ENCODE measurements around the gene C14orf132.
"Not testable (repeated sequence)": the region's sequence is repeated elsewhere in the genome, so short reads cannot be mapped to it uniquely, and the experiment has no call there.

The C14orf132 gene

DNA sequence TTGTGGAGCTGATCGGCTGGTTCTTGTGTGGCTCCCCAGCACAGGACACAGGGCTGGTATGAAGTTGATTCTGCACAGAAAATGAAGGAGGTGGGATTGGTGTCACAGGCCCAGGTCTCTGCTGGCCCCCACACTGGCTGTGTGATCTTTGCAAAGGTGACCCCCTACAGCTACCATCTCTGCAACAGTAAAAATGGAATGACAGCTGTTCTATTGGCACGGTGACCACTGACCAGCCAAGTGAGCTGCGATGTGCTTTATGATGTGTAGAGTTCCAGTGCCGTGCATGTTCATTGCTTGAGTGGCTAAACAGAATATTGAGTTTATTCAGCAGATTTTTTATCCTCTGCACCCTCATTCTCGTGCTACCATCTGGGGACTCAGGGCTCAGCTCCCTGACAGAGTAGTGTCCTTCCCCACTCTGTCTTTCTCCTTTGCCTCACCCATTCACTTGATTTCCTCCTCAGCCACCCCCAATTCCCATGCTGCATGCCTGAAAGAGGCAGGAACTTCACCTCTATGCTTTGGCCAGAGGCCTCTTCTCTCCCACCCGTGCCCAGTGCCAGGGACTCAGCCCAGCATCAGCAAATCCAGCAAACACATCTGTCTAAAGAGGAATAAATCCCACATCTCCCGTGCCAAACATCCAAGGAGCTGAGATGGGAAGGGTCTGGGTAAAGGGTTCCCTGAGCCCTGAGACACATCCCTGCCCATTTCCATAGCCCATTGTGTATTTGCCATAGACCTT is 21.2 kb downstream of the C14orf132 start:
- no peak for DNase-seq

DNA sequence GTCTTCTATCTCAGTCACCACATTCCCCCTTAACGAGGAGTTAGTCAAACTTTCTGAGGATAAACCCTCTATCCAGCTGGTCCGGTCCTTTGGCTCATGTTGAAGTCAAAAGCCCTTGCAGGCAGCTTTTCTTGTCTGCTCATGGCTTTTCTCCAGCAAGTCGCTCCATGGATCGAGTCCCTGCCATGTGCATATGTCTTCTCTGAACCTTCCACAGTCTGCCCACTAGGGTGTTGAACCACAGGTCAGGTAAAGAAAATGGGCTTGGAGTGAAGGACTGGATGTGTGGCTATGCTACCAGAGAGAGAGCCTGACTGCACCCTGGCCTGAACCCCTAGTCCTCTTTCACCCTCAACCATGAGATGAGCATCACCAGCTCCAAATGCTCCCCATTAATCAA is 22.8 kb downstream of the C14orf132 start:
- no peak for DNase-seq

DNA sequence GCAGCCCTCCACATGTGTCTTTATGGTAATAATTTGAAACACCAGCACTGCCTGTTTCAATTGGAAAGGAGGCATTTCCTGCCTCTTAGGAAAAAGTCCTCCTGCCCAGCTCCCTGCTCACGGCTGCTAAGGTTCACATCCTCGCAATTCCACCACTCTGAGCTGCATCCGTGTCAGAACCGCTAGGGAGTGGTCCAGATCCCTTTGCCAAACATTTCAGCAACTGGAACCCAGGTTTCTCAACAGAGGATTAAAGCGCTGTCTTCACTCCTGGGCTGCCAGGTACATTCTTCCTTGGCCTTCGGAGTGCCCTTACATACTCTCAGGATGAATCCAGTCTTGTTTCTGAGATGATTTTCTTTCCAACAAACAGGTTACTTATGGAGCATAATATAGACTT is 23.3 kb downstream of the C14orf132 start:
- DNase-seq, result no peak

DNA sequence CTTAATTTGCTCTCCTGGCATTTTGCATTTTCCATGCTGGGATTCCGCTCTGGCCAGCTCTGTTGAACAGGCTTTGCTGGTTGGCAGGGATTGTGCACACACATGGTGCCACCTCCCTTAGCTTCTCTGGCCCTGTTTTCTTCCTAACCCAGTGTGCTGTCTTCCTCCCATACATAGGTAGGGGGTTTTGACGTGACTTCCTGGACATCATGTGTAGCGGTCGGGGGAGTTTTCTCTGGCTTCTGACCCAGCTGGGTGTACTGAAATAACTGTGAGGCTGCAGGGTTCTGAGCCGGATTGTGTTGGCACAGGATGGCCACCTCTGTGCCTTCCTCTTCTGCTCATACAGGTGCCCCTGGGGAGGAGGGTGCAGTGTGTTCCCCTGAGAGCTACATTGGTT is 25.7 kb downstream of the C14orf132 start:
- no peak for DNase-seq

DNA sequence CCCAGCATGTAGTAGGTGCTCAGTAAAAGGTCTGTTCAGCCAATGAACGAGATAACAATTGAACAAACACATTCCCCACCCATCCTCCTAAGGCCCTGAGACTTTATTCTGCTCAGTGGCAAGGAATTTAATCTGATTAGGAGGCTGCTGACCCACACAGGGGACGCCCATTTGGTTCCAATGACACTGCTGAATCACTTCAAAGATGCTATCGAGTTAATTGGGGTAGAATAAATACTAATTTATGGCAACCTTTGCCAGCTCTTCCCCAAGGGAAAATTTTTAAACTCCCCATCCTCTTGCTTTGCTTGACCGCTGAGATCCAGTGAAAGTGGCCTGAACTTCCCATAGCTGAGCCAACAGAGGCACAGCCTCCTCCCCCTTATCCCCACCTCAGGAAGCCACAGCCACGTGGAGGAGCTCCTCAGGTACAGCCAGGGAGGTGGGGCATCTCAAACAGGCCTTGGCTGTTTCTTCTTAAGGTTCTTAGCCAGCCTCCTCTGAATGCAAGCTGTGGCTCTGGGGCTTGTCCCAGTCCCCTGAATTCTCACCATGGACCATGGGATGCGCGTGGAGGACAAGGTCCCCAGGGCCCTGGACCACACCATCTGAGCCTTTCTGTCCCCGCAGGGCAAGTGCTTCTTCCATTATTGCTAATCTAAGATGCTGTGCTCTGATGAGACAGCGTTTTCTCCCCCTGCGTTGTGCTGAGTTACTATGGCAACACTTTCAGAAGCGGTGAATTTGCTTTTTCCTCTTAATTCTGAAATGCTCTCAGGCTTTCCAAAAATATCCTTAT is 26.7 kb downstream of the C14orf132 start:
- DNase-seq, result no peak

DNA sequence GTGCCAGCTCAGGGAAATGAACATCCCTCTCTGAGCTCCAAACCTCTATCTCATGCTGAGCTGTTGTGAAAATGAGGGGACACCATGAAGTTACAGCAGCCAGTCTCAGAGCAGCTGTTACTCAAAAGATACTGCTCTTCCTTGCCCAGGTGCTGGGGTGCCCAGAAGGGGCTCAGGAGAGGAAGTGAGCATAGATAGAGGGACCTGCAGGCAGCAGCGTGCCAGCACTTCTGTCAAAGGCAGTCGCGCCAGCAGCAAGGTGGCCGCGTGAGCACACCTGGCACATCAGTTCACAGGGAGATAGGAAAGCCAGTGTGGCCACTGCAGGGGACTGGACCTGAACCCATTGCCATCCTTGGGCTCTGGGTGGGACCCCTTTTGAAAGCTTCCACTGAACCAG is 27.8 kb downstream of the C14orf132 start:
- no peak for DNase-seq

DNA sequence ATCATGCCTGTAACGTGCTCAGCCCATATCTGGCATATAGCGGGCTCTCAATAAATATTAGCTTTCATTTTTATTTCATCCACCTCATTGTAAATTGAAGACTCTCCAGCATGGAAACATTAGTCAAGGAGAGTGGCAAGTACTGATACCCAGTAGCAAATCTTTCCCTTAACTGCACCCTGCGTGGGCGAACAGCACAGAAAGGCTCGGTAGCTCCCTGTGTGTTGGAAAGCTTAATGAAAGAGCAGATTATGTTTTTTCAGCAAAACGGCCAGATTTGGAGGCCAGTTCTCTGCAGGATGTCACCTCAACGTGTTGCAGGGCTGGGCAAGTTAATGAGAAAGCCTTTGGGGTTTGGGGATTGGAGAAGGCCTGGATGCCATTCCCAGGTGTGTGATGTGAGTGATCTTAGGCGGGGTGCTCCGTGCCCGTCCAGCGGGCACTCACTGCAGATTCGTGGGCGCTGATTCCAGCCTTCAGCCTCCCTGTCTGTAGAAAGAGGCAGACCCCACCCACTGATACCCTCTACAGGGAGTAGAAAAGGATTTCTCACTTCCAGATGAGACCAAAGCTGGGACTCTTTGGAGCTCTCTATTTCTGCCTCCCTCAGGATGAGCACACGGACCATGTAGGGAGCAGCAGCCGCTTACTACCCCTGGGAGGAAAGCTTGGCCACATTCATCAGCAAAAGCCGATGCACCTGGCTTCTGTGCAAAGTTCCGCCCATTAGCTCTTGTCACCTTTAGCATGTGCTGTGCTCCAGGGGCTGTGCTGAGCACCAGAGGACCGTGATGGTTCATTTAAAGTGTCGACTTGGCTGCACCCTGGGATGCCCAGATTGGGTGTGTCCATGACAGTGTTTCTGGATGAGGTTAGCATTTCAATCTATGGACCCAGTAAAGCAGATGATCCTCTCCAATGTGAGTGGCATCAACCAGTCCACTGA is 29.1 kb downstream of the C14orf132 start:
- DNase-seq, result no peak

DNA sequence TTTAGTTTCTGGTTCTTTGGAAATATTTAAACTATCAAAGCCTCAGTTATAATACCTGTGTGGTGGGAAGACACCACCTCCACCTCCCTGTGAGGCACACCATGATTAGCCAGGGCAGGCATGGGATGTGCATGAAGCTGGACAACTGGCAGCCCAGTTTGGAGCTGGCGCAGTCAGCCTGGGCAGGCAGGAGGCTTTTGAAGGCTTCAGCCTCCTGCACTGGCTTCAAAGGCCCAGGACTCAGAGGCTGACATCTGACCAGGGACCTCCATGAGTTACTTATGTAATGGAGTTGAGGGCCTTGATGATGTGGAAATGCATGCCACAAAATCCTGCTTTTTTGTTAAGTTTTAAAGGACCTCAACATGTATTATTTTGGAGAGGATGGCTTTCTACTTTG is 30.3 kb downstream of the C14orf132 start:
- no peak for DNase-seq

DNA sequence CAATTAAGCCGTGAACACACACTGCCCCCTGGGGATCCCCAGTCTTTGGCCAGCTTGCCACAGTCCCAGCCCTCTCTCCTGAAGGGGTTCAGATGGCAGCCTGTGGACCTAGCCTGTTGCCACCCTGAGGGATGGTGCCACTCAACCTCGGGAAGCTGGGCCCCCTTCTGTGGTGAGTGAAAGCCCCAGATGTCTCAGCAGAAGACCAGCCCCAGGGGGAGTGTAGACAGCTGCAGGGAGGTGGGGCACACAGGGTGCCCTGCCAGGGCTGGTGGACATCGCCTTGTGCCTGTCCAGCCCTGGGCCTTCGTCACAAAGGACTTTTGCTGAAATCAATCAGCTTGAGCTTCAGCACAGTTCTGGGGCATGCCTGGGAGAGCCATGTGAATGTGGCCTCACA is 32.4 kb downstream of the C14orf132 start:
- no peak for DNase-seq

DNA sequence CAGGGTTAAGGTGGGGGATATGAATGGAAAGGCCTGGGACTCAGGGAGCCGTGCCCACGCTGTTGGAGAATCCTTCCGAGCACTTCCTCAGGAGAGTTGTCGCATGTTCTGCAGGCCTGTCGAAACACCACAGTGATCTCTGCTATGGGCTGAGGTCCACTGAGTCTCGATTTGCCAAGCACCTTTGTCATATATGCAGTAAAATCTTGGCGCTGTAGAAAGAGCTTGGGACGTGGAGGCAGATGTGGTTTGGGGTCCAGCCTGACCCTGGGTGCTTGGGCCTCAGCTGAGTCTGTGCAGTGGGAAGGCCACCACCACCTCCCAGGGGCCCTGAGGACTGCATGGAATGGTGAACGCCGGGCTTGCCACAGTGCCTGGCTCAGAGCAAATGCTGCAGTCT is 32.9 kb downstream of the C14orf132 start:
- no peak for DNase-seq

DNA sequence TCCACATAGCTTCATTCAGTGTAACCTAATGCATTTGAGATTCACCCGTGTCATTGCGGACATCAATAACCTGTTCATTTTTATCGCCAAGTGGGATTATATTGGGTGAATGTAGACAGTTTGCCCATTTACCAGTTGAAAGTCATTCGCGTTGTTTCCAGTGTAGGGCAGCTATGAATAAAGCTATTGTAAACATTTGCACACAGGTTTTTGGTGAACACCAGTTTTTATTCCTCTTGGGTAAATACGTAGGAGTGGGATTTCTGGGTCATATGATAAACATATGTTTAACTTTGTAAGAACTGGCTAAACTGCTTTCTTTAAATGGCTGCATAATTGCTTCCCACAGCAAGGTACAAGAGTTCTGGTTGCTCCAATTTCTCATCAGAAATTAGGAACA is 33.6 kb downstream of the C14orf132 start:
- DNase-seq, result no peak

DNA sequence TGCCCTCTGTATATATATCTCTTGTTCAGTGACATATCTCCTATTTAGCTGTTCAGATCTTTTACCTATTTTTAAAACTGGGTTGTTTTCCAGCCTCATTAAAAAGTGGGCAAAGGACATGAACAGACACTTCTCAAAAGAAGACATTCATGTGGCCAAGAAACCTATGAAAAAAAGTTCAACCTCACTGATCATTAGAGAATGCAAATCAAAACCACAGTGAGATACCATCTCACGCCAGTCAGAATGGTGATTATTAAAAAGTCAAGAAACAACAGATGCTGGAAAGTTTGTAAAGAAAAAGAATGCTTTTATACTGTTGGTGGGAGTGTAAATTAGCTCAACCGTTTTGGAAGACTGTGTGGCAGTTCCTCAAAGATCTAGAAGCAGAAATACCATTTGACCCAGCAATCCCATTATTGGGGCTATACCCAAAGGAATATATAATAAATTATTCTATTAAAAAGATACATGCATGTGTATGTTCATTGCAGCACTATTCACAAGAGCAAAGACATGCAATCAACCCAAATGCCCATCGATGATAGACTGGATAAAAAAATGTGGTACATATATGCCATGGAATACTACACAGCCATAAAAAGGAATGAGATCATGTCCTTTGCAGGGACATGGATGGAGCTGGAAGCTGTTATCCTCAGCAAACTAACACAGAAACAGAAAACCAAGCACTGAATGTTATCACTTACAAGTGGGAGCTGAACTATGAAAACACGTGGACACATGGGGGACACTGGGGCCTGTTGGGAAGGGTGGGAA is 34.3 kb downstream of the C14orf132 start:
- not testable (repeated sequence) for DNase-seq

DNA sequence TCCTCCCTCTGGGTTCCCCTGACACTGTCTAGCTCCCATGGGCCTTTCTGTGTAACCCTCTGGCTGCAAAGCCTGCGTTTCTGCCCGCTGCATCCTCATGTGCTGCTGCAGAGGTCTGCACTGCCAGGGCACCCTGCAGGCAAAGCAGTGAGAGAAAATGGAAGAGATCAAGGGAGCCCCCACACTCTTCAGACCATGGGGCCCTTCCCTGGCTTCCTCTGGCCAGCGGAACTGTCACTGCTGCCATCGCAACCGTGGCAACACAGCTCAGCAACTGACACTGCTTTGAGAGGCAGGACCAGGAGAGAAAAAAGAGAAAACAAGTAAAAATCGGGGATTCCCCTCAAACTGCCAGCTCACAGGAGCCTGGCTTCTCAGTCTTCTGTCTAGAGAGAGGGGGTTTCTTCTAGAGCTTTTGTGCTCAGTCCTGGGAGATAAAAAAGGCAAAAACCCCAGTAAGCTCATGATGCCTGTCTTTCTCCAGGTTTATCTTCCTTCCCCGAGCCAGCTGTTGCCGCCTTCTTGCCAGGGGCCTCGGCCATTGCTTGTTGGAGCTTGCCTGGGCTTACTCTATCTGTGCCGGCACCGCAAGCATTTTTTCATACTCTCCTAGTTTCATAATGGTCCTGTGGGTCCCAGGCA is 38.9 kb downstream of the C14orf132 start:
- DNase-seq, result no peak

DNA sequence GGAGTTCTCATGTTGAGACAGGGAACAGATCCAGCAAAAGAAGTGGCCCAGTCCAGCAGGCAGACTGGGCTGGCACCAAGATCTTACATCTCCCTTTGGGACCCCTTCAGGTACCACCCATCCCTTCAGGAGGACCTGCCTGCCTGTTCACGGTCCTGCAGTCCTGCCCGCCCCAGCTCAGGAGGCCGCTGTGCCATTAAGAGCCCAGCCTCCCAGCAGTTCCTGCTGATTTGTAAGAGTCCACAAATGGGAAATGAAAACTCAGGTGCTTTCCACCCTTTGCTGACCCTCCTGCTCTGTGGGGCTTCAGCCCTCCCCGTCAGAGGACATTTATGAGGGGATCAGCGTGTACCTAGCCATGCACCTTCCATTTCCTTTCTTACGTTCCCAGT is 39.5 kb downstream of the C14orf132 start:
- DNase-seq, result no peak

DNA sequence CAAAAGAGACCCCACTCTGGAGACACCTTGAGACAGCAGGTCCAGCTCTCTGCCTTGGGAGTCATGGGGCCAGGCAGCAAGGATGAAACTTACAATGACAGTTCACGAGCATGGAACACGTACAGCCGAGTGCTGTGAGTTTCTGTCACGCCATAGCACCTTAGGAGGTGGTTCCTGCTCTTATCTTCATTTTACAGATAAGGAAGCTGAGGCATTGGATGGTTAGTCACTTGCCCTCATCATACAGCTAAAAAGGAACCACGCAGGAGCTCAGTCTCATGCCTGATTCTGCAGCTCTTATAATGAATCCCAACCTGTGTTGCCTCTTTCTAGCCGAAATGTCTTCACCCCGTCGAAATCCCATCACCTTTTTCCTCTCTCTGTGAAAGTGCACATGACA is 39.9 kb downstream of the C14orf132 start:
- DNase-seq, result no peak

DNA sequence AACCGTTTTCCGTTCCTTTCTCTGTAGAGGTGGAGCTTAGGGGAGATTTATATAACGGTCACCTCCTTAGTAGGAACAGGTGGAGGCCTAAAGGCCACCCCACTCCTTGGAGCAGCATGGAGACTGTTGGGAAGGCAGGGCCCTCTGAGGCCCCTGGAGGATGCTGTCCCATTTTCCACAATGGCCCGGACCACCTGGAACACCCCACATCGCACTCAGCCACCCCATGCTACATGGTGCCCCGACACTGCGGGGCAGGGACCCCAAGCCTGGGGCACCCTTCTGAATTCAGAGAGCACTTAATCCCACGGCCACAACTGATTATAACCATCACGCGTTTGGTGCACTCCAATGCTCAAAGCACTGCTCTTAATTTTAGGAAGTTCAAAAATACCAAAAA is 41.4 kb downstream of the C14orf132 start:
- no peak for DNase-seq

DNA sequence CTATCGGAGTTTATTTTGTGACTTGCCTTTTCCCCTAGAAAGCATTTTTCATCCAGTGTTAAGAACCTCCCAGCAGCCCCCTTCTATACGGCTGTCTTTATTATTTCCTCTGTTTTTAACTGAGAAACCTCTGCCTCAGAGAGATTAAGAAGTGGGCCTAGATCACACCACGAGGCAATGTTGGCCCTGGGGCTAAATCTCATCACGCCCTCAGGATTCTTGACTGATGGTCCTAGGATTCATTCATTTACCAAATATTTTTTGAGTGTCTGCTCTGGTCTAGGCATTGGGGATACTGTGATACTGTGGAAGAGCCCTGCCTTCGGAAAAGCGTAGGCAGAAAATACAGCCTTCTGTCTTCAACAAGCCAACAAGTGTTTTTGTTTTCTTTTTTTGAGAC is 42.1 kb downstream of the C14orf132 start:
- no peak for DNase-seq

DNA sequence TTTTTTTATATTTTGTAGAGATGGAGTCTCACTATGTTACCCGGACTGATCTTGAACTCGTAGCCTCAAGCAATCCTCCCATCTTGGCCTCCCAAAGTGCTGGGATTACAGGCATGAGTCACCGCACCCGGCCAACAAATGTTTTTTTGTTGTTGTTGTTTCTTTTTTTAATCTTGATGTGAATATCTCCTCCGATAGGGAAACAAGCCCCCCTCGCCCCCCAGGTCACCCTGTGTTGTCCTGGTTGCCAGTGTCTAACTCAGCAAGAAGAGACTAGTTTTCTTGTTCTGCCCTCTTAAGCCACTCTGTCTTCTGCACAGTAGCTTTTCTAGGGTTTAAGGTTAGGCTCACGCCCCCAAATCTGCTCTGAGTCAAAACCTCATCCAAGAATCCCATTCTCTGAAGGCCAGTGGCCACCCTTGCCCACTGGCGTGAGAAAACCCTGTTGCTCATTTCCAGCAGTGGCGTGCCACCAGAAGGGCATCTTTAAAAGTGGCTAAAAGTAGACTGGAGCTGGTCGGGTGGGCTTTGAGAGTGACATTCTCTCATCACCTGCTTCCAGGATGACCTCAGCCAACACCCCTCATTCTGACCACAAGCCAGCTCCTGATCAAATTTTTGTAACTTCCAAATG is 42.7 kb downstream of the C14orf132 start:
- DNase-seq, result no peak

DNA sequence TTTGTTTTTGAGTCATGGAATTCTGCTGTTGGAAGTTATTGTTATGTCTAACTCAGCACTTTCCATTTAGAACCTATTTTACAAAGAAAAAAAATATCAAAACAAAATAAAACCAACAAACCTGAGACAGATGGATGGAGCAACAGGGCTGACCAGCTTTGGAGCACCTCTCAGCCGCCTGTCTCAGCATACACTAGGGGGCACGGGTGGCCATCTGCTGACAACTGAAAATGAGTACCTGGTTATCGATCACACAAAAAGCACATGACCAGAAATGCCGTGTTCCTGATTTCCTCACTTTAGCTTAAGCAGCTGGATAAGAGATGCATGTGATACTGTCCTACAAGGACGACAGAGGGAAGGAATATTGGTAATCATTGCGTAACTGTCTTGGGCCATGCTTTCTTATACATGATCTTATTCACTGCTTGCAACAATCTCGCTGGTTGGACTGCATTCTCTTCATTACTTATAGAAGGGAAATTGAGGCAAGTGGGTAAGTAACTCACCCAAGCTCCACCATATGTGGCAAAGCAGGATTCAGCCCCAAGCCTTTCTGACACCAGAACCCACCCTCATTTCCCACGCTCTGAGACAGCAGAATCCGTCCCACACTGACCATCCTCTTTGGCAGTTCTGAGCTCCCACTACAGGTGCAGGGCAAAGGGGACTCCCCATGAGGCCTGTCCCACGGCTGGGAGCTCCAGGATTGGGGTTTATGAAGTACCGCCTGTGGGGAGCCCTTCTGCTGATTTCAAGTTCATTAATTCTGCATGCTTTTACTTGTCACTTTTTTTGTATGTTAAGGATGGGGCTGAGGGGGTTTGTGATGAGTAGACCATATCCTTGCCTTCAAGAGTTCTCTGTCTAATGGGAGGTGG is 43.5 kb downstream of the C14orf132 start:
- DNase-seq, result no peak

DNA sequence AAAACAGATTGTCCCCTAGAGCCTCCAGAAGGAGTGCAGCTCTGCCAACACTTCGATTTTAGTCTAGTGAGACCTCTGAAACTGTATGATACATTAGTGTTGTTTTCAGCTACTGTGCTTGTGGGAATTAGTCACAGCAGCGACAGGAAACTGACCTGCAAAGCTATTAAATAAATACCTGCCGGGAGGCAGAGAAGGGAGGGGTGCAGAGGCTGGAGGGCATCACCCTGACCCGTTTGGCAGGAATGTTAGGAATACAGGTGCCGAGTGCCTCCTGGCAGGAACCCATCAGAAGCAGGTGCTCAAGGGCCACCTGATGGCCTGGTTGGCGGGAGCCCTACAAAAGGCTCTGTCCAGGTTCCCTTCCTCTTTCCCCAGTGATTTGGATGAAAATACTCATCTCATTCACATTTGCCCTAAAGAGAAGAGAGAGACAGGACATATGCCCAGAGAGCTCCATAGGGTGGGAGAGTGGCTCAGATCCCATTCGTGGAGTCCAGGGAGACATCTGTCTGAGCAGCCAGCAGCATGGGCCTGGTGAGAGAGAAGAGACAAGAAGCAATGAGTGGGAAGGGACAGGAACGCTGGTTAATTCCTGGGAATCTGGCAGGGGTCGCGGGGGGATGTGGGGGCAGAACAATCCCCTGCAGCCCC is 44.6 kb downstream of the C14orf132 start:
- DNase-seq, result no peak
